Panc1 (cell line): ENCODE measurements around the gene ST3GAL4. TPM values are rescaled to one million over a fixed set of nuclear protein-coding genes. Genes with fewer than 3 reads are reported as not detected.

ENCODE experiments used
- ATAC-seq: fragments of 200-7000 bp; cut with Tn5 transposase; 2 replicates; pipeline ENCODE4 v1.9.1; 2020; ENCODE audit warnings: mild to moderate bottlenecking, moderate library complexity
- BruUV-seq: library from RNA; stranded (reverse); fragments of 400-500 nt; replicated peaks from 2 replicates; lab custom pipeline; 2021; lab: Mats Ljungman, UMichigan
- CTCF ChIA-PET: fragments of 300-600 bp; sonication (Branson Sonifier 250); formaldehyde crosslinking; loops from one replicate; lab custom pipeline; 2022; ENCODE audit warnings: antibody characterized with exemption; lab: Charles Lee
- POLR2A ChIA-PET: fragments of 300-600 bp; sonication (Branson Sonifier 250); formaldehyde crosslinking; loops from one replicate; lab custom pipeline; 2022; ENCODE audit warnings: antibody characterized with exemption; lab: Charles Lee
- DNase-seq: peaks from one replicate; pipeline ENCODE4 v3.0.0-alpha.2; 2010; ENCODE audit warnings: low read depth, low spot score
- H3K27ac ChIP-seq: 2 replicates; pipeline ENCODE4 v1.5.1; 2011; ENCODE audit warnings: mild to moderate bottlenecking, low read length, inconsistent platforms
- H3K27me3 ChIP-seq: fragments of 200-500 bp; sonication (Bioruptor generic); 2 replicates; pipeline ENCODE4 v1.6.0; 2014; ENCODE audit warnings: low read length, inconsistent platforms; ENCODE audit not compliant: control insufficient read depth, insufficient read depth
- H3K36me3 ChIP-seq: fragments of 200-500 bp; sonication (Bioruptor generic); 2 replicates; pipeline ENCODE4 v1.5.1; 2014; ENCODE audit warnings: inconsistent platforms, mild to moderate bottlenecking, low read length, moderate library complexity; ENCODE audit not compliant: control insufficient read depth, insufficient read depth
- H3K4me1 ChIP-seq: 2 replicates; pipeline ENCODE4 v1.5.1; 2011; ENCODE audit warnings: inconsistent platforms, mild to moderate bottlenecking, low read length, moderate library complexity; ENCODE audit not compliant: control insufficient read depth, insufficient read depth
- H3K4me3 ChIP-seq, 2 experiments: 2 replicates each; pipeline ENCODE4 v1.5.1; 2011 to 2012; ENCODE audit warnings: low read depth in 2 of 2, low read length in 2 of 2, mild to moderate bottlenecking in 2 of 2, inconsistent platforms in 1 of 2, moderate library complexity in 1 of 2
- H3K9me3 ChIP-seq: fragments of 200-500 bp; sonication (Bioruptor generic); 2 replicates; pipeline ENCODE4 v1.5.1; 2014; ENCODE audit warnings: low read depth, mild to moderate bottlenecking, inconsistent platforms, low read length, moderate library complexity; ENCODE audit not compliant: control insufficient read depth, insufficient read depth
- CTCF ChIP-seq: fragments of 450-650 bp; IDR thresholded peaks from 2 replicates; pipeline ENCODE4 v1.5.1; 2017; ENCODE audit warnings: mild to moderate bottlenecking
- POLR2AphosphoS5 ChIP-seq: IDR thresholded peaks from 2 replicates; pipeline ENCODE4 v1.6.1; 2012; ENCODE audit warnings: mild to moderate bottlenecking, low read depth, low read length, moderate library complexity
- SIN3A ChIP-seq: IDR thresholded peaks from 2 replicates; pipeline ENCODE4 v1.6.1; 2012; ENCODE audit warnings: low read depth, mild to moderate bottlenecking, low read length, moderate library complexity, borderline replicate concordance; ENCODE audit not compliant: insufficient read depth
- TCF7L2 ChIP-seq: IDR thresholded peaks from 2 replicates; pipeline ENCODE4 v1.6.1; 2011; ENCODE audit warnings: mild to moderate bottlenecking, low read depth, low read length, inconsistent platforms
- in situ Hi-C: cut with HindIII; loops from 2 replicates; pipeline ENCODE4 v1.10.0; 2016; ENCODE audit warnings: low sequenced_read_pairs, low pct_unique_long_range_greater_than_20kb
- intact Hi-C: fragments of 100-400 bp; cut with micrococcal nuclease; formaldehyde crosslinking; loops from one replicate; pipeline ENCODE4 v1.10.0; 2022; ENCODE audit not compliant: unreplicated experiment
- total RNA-seq: library from RNA; stranded (reverse); gene quantifications from one replicate; pipeline ENCODE4 v1.2.1, GENCODE V29; 2021; ENCODE audit not compliant: unreplicated experiment
- TF ChIP-seq, protein P1 (sequence below), 2 experiments: IDR thresholded peaks; 2 replicates each; pipeline ENCODE4 v1.6.1; 2011 to 2012; ENCODE audit warnings: low read depth in 2 of 2, control low read depth in 1 of 2, low read length in 1 of 2, mild to moderate bottlenecking in 1 of 2, moderate library complexity in 1 of 2; ENCODE audit not compliant: insufficient read depth in 1 of 2

Gene ST3GAL4
- total RNA-seq, 1 experiment from 2014 or later = 56.6 TPM

- Histone ChIP-seq H3K4me1 (no peaks in the 10 kb centered on the region), H3K36me3 (peaks cover 2% of the 10 kb centered on the region; the same call in 1 of the 2 replicates), H3K27me3 (no peaks in the 10 kb centered on the region), H3K4me3 (no peak overlapping the region), H3K27ac (no peak overlapping the region), H3K9me3 (no peaks in the 10 kb centered on the region)
- no TSS peak for BruUV-seq
- POLR2A ChIA-PET = no interaction called here
- intact Hi-C loops = no loop called here
- CTCF ChIA-PET = no interaction called here
- TF ChIP-seq CTCF = no peak
- no peak for ATAC-seq
- no peak for DNase-seq
- in situ Hi-C loops = no loop called here
Measured at GRCh38 chr11:126407682-126408288, 52.3 kb downstream of the ST3GAL4 start.

- ATAC-seq = no peak
- H3K27ac ChIP-seq = no peak overlapping the region
- TF ChIP-seq, protein P1, sequence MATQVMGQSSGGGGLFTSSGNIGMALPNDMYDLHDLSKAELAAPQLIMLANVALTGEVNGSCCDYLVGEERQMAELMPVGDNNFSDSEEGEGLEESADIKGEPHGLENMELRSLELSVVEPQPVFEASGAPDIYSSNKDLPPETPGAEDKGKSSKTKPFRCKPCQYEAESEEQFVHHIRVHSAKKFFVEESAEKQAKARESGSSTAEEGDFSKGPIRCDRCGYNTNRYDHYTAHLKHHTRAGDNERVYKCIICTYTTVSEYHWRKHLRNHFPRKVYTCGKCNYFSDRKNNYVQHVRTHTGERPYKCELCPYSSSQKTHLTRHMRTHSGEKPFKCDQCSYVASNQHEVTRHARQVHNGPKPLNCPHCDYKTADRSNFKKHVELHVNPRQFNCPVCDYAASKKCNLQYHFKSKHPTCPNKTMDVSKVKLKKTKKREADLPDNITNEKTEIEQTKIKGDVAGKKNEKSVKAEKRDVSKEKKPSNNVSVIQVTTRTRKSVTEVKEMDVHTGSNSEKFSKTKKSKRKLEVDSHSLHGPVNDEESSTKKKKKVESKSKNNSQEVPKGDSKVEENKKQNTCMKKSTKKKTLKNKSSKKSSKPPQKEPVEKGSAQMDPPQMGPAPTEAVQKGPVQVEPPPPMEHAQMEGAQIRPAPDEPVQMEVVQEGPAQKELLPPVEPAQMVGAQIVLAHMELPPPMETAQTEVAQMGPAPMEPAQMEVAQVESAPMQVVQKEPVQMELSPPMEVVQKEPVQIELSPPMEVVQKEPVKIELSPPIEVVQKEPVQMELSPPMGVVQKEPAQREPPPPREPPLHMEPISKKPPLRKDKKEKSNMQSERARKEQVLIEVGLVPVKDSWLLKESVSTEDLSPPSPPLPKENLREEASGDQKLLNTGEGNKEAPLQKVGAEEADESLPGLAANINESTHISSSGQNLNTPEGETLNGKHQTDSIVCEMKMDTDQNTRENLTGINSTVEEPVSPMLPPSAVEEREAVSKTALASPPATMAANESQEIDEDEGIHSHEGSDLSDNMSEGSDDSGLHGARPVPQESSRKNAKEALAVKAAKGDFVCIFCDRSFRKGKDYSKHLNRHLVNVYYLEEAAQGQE (IDR thresholded peaks at IDR 0.05; ENCODE audit: insufficient read depth in 1 of 2, low read depth in 2 of 2, low read length in 1 of 2) = no peak
- no peak for TF ChIP-seq POLR2AphosphoS5
- no peak for TF ChIP-seq TCF7L2
- TF ChIP-seq CTCF = no peak
- no peak for TF ChIP-seq SIN3A
- H3K36me3 ChIP-seq = peaks cover 3% of the 10 kb centered on the region; the same call in 1 of the 2 replicates
- H3K4me1 ChIP-seq = no peaks in the 10 kb centered on the region
- H3K9me3 ChIP-seq = no peaks in the 10 kb centered on the region
- ChIA-PET POLR2A (no interaction called here), CTCF (no interaction called here)
- H3K27me3 ChIP-seq = no peaks in the 10 kb centered on the region
- no peak overlapping the region for H3K4me3 ChIP-seq
- no peak for DNase-seq
- BruUV-seq = no TSS peak
- intact Hi-C loops (no loop called here), in situ Hi-C loops (no loop called here)
Measured at GRCh38 chr11:126408496-126408895, 53.0 kb downstream of the ST3GAL4 start.
